GM19025 (cell line): ENCODE measurements around the gene RADX.

Experiments used
- ATAC-seq: cut with Tn5 transposase; IDR thresholded peaks from one replicate; pipeline ENCODE4 v1.9.1; 2021; ENCODE audit warnings: mild to moderate bottlenecking, low read depth, moderate library complexity; ENCODE audit not compliant: unreplicated experiment

RADX gene

GRCh38 chrX:106672527-106672926, 60.7 kb downstream of the RADX start:
- no peak for ATAC-seq

- ATAC-seq: no peak
Observed at GRCh38 chrX:106680716-106681115, 68.9 kb downstream of the RADX start.

- no peak for ATAC-seq
Observed at GRCh38 chrX:106684207-106684606, 72.4 kb downstream of the RADX start.

GRCh38 chrX:106692425-106693065, 80.8 kb downstream of the RADX start:
- no peak for ATAC-seq

- ATAC-seq: no peak
Observed at GRCh38 chrX:106696502-106696901, 84.7 kb downstream of the RADX start.

- no peak for ATAC-seq
Observed at GRCh38 chrX:106698693-106699092, 86.9 kb downstream of the RADX start.

DNA sequence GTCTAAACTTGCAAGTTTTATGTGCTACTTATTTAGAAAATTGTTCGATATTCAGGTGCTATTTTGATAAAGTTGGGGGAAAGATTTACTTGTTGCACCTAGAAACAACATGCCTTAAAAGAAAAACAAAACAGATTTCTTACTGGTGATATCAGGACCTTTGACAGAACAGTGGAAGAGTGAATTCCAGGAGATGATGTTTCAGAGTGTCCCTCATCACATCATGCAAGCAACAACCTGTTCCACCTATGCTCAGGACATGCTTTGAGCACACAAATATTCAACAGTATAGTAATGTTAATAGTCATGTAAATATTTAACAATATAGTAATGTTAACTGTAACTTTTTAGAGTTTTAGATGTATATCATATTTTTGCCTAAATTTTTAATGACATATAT, 90.9 kb downstream of the RADX start:
- ATAC-seq: no peak

DNA sequence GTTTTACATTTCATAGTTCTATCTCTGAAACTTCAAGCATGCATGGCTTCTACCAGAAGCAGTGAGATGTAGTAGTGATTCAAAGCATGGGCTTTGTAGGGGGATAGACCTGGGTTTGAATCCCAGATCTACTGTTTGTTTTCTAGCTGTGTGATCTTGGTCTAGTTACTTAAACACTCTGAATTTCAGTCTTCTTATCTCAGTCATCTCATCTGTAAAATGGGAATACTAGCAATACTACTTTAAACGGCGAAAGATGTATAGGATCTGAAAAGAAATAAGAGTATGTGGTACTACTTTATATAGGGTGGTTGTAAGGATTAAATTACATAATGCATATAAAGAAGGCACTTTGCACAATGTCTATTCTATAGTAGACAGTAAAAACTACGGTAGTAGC, 94.7 kb downstream of the RADX start:
- ATAC-seq: no peak

- no peak for ATAC-seq
Observed at GRCh38 chrX:106707771-106708454, 96.1 kb downstream of the RADX start.

- no peak for ATAC-seq
Observed at GRCh38 chrX:106710771-106711170, 99.0 kb downstream of the RADX start.

- ATAC-seq: no peak
Observed at GRCh38 chrX:106711375-106711774, 99.6 kb downstream of the RADX start.

DNA sequence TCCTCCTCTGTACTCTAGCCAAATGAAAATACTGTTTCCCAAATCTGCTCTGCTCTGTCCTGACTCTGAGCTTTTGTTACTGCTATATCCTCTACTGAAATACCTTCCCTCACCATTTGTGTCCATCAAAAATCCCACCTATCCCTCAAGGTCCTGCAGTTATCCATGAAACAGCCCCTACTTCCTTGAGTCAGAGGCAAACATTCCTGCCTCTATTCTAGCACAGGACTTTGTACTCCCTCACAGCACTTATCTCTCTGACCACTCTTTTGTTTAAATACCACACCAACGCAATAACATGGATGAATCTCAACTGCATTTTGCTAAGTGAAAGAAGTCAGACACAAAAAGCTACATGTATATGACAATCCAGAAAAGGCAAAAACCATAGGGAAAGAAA, 104.2 kb downstream of the RADX start:
- ATAC-seq: no peak

DNA sequence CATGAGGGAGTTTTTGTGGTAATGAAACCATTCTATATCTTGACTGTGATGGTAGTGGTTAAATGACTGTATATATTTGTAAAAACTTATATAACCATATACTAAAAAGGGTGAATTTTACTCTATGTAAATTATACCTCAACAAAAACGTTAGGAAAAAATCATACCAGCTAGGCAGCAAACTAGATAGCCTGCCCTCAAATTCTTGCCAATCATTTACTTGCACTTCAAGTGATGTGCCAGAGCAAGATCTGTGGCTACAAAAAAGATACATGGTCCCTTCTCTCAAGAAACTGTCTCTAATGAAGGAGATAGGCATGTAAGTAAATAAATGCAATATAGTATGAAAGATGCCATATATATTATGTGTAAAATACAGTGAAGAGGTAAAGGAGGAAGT, 104.7 kb downstream of the RADX start:
- no peak for ATAC-seq

- no peak for ATAC-seq
Observed at GRCh38 chrX:106718709-106719108, 106.9 kb downstream of the RADX start.

DNA sequence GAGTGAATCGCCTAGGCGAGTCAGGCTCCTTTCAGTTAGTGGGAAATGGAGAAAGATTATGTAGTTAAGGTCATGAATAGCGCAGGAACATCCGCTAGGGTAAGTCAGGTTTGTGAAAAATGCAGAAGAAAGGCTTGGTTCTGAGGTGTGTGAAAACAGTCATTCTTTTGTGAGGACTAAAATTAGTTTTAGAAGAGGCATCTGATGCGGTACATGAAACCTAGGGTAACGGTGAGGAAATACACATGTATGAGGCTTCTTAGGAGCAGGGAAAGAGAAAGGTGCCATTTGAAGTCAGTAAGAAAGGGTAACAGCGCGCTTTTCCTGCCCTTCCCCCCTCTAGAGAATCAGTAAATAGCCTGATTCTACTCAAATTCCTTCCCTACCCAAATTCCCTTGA, 114.2 kb downstream of the RADX start:
- no peak for ATAC-seq

- no peak for ATAC-seq
Observed at GRCh38 chrX:106726485-106727437, 115.0 kb downstream of the RADX start, which contains the start of gene RNF128. Gene RNF128 (plus strand): TSS chrX:106726701. CDS start chrX:106726914, 213 bp downstream.

- no peak for ATAC-seq
Observed at GRCh38 chrX:106728337-106728736, 116.6 kb downstream of the RADX start.
